MM.1S (cell line): ENCODE data around the gene HDLBP.
"Not testable (repeated sequence)": the region's sequence is repeated elsewhere in the genome, so short reads cannot be mapped to it uniquely, and the experiment has no call there.

Experiments used
- DNase-seq: peaks from one replicate; pipeline ENCODE4 v3.0.0-alpha.2; 2015
- H2AFZ ChIP-seq: fragments of 300-600 bp; sonication (generic); 2 replicates; pipeline ENCODE4 v1.6.0; 2016; ENCODE audit warnings: antibody characterized with exemption, low read length
- H3F3A ChIP-seq: fragments of 300-600 bp; sonication (generic); 2 replicates; pipeline ENCODE4 v1.6.1; 2016; ENCODE audit warnings: mild to moderate bottlenecking, antibody characterized with exemption, low read length, moderate library complexity, mixed read lengths; ENCODE audit not compliant: insufficient read depth
- H3K27ac ChIP-seq: fragments of 300-600 bp; sonication (generic); 2 replicates; pipeline ENCODE4 v1.5.1; 2016; ENCODE audit warnings: mild to moderate bottlenecking, low read length
- H3K27me3 ChIP-seq: fragments of 300-600 bp; sonication (generic); replicated peaks from 2 replicates; pipeline ENCODE4 v1.6.0; 2016; ENCODE audit warnings: low read length; ENCODE audit not compliant: insufficient read depth
- H3K36me3 ChIP-seq: fragments of 300-600 bp; sonication (generic); replicated peaks from 2 replicates; pipeline ENCODE4 v1.6.1; 2016; ENCODE audit warnings: mild to moderate bottlenecking, low read length, mixed read lengths; ENCODE audit not compliant: insufficient read depth
- H3K4me1 ChIP-seq: fragments of 300-600 bp; sonication (generic); 2 replicates; pipeline ENCODE4 v1.6.1; 2016; ENCODE audit warnings: low read length, mixed read lengths
- H3K4me2 ChIP-seq: fragments of 300-600 bp; sonication (generic); 2 replicates; pipeline ENCODE4 v1.6.0; 2016; ENCODE audit warnings: low read depth, low read length
- H3K4me3 ChIP-seq: fragments of 300-600 bp; sonication (generic); 2 replicates; pipeline ENCODE4 v1.5.1; 2016; ENCODE audit warnings: low read length, mixed read lengths
- H3K79me2 ChIP-seq: fragments of 300-600 bp; sonication (generic); 2 replicates; pipeline ENCODE4 v1.6.1; 2016; ENCODE audit warnings: mixed run types, low read length, mixed read lengths
- H3K9ac ChIP-seq: fragments of 300-600 bp; sonication (generic); 2 replicates; pipeline ENCODE4 v1.6.1; 2016; ENCODE audit warnings: low read length, mixed read lengths
- H3K9me2 ChIP-seq: fragments of 300-600 bp; sonication (generic); replicated peaks from 2 replicates; pipeline ENCODE4 v1.6.1; 2016; ENCODE audit warnings: mild to moderate bottlenecking, low read length, mixed read lengths; ENCODE audit not compliant: insufficient read depth
- H3K9me3 ChIP-seq: fragments of 300-600 bp; sonication (generic); replicated peaks from 2 replicates; pipeline ENCODE4 v1.6.1; 2016; ENCODE audit warnings: mild to moderate bottlenecking, low read length, mixed read lengths; ENCODE audit not compliant: insufficient read depth
- H4K20me1 ChIP-seq: fragments of 300-600 bp; sonication (generic); 2 replicates; pipeline ENCODE4 v1.6.1; 2016; ENCODE audit warnings: mild to moderate bottlenecking, low read length, moderate library complexity, mixed read lengths; ENCODE audit not compliant: insufficient read depth
- CTCF ChIP-seq: fragments of 300-600 bp; sonication (generic); IDR thresholded peaks from 2 replicates; pipeline ENCODE4 v1.5.1; 2016; ENCODE audit warnings: antibody characterized with exemption, low read length, mixed read lengths
- EZH2 ChIP-seq: fragments of 300-600 bp; sonication (generic); optimal IDR thresholded peaks from 2 replicates; pipeline ENCODE3; 2017; ENCODE audit warnings: low read depth, mild to moderate bottlenecking, antibody characterized with exemption, low read length, mixed read lengths
- EZH2phosphoT487 ChIP-seq: fragments of 300-600 bp; sonication (generic); IDR thresholded peaks from 2 replicates; pipeline ENCODE4 v1.6.1; 2018; ENCODE audit warnings: antibody characterized with exemption, low read length

HDLBP gene

GRCh38 chr2:241296767-241297166 is 18.7 kb downstream of the HDLBP start:
- peaks cover 3% of the 10 kb centered on the region; the same call in 1 of the 2 replicates for H3K4me1 ChIP-seq
- no peak for DNase-seq
- peaks cover 5% of the 10 kb centered on the region; the same call in 1 of the 2 replicates for H4K20me1 ChIP-seq
- H3K27me3 ChIP-seq: no peaks in the 10 kb centered on the region
- H3F3A ChIP-seq: no peaks in the 10 kb centered on the region
- no peak overlapping the region for H3K9ac ChIP-seq
- H3K9me3 ChIP-seq: no peaks in the 10 kb centered on the region
- H3K79me2 ChIP-seq: peaks cover 92% of the 10 kb centered on the region
- no peak overlapping the region for H3K4me3 ChIP-seq
- H3K27ac ChIP-seq: no peak overlapping the region
- no peak for TF ChIP-seq CTCF
- TF ChIP-seq EZH2phosphoT487: no peak
- TF ChIP-seq EZH2: no peak
- H2AFZ ChIP-seq: no peak overlapping the region
- H3K36me3 ChIP-seq: no peaks in the 10 kb centered on the region
- H3K4me2 ChIP-seq: no peak overlapping the region
- no peaks in the 10 kb centered on the region for H3K9me2 ChIP-seq

GRCh38 chr2:241295326-241296095 is 20.0 kb downstream of the HDLBP start:
- DNase-seq: no peak
- Histone ChIP-seq H3K4me2 (no peak overlapping the region), H4K20me1 (peaks cover 5% of the 10 kb centered on the region; the same call in 1 of the 2 replicates)

GRCh38 chr2:241293378-241293797 is 22.1 kb downstream of the HDLBP start:
- H2AFZ ChIP-seq, H3K9me3 ChIP-seq, H3K27ac ChIP-seq, H3K9ac ChIP-seq, H3F3A ChIP-seq, DNase-seq, H4K20me1 ChIP-seq, H3K9me2 ChIP-seq, H3K4me2 ChIP-seq, H3K4me1 ChIP-seq, H3K27me3 ChIP-seq, H3K4me3 ChIP-seq, H3K36me3 ChIP-seq: not testable (repeated sequence)
- peaks cover 95% of the 10 kb centered on the region for H3K79me2 ChIP-seq

More at GRCh38 chr2:241295326-241296095, 20.0 kb downstream of the HDLBP start:
- Histone ChIP-seq H3K9ac (no peak overlapping the region), H3F3A (no peaks in the 10 kb centered on the region), H3K27ac (no peak overlapping the region), H3K9me2 (no peaks in the 10 kb centered on the region), H3K27me3 (no peaks in the 10 kb centered on the region), H2AFZ (no peak overlapping the region), H3K79me2 (peaks cover 95% of the 10 kb centered on the region), H3K4me1 (peaks cover 3% of the 10 kb centered on the region; the same call in 1 of the 2 replicates), H3K4me3 (no peak overlapping the region), H3K36me3 (no peaks in the 10 kb centered on the region), H3K9me3 (no peaks in the 10 kb centered on the region)
- TF ChIP-seq CTCF (no peak), EZH2phosphoT487 (no peak), EZH2 (no peak)

- no peaks in the 10 kb centered on the region for H3K36me3 ChIP-seq
- no peak overlapping the region for H3K4me3 ChIP-seq
- H3K4me1 ChIP-seq: peaks cover 3% of the 10 kb centered on the region; the same call in 1 of the 2 replicates
- H3K27me3 ChIP-seq: no peaks in the 10 kb centered on the region
- no peak overlapping the region for H3K27ac ChIP-seq
- DNase-seq: no peak
- no peaks in the 10 kb centered on the region for H3K9me2 ChIP-seq
- peaks cover 98% of the 10 kb centered on the region for H3K79me2 ChIP-seq
- no peak overlapping the region for H3K9ac ChIP-seq
- no peak overlapping the region for H3K4me2 ChIP-seq
- TF ChIP-seq EZH2phosphoT487: no peak
- TF ChIP-seq EZH2: no peak
- no peak for TF ChIP-seq CTCF
- H3F3A ChIP-seq: no peaks in the 10 kb centered on the region
- H2AFZ ChIP-seq: no peak overlapping the region
- no peaks in the 10 kb centered on the region for H3K9me3 ChIP-seq
- 0 out of 2 replicates have a peak, but pooled peaks cover 3% of the 10 kb centered on the region for H4K20me1 ChIP-seq
Observed at GRCh38 chr2:241291977-241292376, 23.5 kb downstream of the HDLBP start.
